ENCODE results near the gene GAPT. TPM values are rescaled to one million over a fixed set of nuclear protein-coding genes. Genes with fewer than 3 reads are reported as not detected.

GAPT gene
- total RNA-seq, 1 donor from 2014 or later, result not detected

DNA sequence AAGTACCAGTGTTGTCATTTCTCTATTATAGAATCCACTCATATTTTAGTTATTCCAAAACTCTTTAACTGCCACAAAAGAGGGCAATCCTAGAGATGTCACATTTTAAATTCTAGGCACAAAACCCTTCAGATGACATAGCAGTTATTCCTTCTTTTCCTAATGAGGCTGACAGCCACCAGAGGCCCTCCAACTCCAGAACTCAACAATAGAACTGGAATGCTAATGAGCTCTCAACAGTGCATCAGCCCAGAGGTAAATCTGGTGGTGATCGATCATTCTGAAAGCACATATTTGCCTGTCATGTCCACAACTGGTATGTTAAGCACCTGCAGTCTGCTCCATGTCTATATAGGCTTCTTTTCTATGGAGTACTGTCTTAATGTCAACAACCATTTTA lies 51.5 kb downstream of the GAPT start:
- Mint-ChIP-seq H3K4me3 (no peak overlapping the region), H3K4me1 (ENCODE audit: low read depth) (no peaks in the 10 kb centered on the region), H3K36me3 (ENCODE audit: low read depth) (no peaks in the 10 kb centered on the region), H3K27me3 (ENCODE audit: insufficient read depth) (no peaks in the 10 kb centered on the region), H3K27ac (no peak overlapping the region), H3K9me3 (peaks cover 17% of the 10 kb centered on the region)
- no peak for DNase-seq (ENCODE audit: low spot score)
- intact Hi-C loops (cut with micrococcal nuclease), result no loop called here

DNA sequence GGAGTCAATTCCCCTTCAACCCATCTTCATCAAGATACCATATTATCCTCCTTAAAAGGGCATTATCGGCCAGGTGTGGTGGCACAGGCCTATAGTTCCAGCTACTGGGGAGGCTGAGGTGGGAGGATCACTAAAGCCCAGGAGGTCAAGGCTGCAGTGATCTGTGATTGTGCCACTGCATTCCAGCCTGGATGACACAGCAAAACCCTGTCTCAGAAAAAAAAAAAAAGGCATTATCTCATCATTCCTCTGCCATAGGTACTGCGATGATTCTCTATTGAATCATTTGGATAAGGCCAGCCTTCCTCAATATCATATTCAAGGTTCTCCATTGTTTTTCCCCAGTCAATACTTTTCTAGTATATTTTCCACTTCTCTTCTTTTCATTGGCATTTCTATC lies 52.5 kb downstream of the GAPT start:
- H3K4me1 Mint-ChIP-seq (ENCODE audit: low read depth), result no peaks in the 10 kb centered on the region
- no peak overlapping the region for H3K27ac Mint-ChIP-seq
- no peak for DNase-seq (ENCODE audit: low spot score)
- intact Hi-C loops (cut with micrococcal nuclease), result no loop called here
- H3K27me3 Mint-ChIP-seq (ENCODE audit: insufficient read depth), result no peaks in the 10 kb centered on the region
- H3K36me3 Mint-ChIP-seq (ENCODE audit: low read depth), result no peaks in the 10 kb centered on the region
- no peak overlapping the region for H3K4me3 Mint-ChIP-seq
- H3K9me3 Mint-ChIP-seq, result peaks cover 15% of the 10 kb centered on the region

DNA sequence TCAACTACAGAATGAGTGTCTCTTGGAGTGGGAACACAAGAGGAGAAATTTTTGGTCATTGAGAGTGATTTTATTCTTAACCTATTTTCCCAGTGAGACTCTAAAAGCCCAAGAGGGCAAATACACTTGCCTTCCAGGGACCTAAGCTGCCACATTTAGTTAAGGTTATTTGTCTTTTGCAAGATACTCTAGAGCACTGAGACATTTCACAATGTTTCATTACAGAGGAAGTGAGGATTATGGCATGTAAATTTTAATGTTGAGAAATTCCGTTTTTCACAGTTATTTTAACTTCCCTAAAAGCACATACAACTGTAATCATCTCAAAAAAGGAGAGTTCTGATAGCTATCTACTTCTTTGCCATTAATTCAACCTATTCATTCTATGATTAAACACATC lies 53.0 kb downstream of the GAPT start:
- Mint-ChIP-seq H3K4me1 (ENCODE audit: low read depth) (no peaks in the 10 kb centered on the region), H3K27me3 (ENCODE audit: insufficient read depth) (no peaks in the 10 kb centered on the region), H3K36me3 (ENCODE audit: low read depth) (no peaks in the 10 kb centered on the region), H3K27ac (no peak overlapping the region), H3K4me3 (no peak overlapping the region), H3K9me3 (peaks cover 11% of the 10 kb centered on the region)
- intact Hi-C loops (cut with micrococcal nuclease), result no loop called here
- no peak for DNase-seq (ENCODE audit: low spot score)

DNA sequence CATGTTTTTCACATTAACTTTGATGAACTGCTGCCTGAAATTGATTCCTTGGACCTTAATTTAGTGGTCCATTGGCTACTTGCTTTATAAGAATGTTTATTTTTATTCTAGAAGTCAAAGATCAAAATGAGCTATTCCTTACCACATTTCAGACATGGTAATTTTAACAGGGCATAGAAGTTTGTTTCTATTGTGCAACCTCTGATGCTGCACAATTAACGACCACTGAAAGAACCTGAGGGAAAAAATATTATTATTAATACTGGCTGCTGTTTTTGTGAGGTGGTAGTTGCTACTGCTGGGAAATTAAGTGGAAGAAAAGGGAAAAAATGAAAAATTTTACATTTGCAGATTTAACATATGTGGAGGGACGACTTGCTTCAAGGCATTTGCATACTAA lies 53.7 kb downstream of the GAPT start:
- no peaks in the 10 kb centered on the region for H3K4me1 Mint-ChIP-seq (ENCODE audit: low read depth)
- intact Hi-C loops (cut with micrococcal nuclease), result no loop called here
- H3K27me3 Mint-ChIP-seq (ENCODE audit: insufficient read depth), result no peaks in the 10 kb centered on the region
- no peaks in the 10 kb centered on the region for H3K36me3 Mint-ChIP-seq (ENCODE audit: low read depth)
- no peak overlapping the region for H3K27ac Mint-ChIP-seq
- H3K4me3 Mint-ChIP-seq, result no peak overlapping the region
- DNase-seq (ENCODE audit: low spot score), result no peak
- peaks cover 6% of the 10 kb centered on the region for H3K9me3 Mint-ChIP-seq

DNA sequence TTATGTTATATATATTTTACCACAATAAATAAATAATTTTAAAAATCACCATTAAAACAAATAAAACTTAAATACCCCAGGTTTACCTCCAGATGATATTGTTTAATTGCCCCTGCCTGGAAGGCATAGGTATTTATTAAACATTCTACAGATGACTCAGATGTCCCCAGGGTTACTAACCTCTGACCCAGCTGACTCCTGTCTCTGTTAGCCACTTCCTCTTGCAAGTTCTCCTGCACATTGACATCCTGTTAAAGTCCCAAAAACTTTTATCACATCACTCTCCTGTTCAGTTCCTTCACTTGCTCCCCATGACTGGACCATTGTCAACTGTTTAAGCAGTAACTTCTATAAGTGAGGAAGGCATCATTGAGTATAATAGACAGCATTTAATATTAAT lies 54.7 kb downstream of the GAPT start:
- Mint-ChIP-seq H3K4me3 (no peak overlapping the region), H3K9me3 (peaks cover 4% of the 10 kb centered on the region), H3K27ac (no peak overlapping the region), H3K4me1 (ENCODE audit: low read depth) (no peaks in the 10 kb centered on the region), H3K27me3 (ENCODE audit: insufficient read depth) (no peaks in the 10 kb centered on the region), H3K36me3 (ENCODE audit: low read depth) (no peaks in the 10 kb centered on the region)
- DNase-seq (ENCODE audit: low spot score), result no peak
- intact Hi-C loops (cut with micrococcal nuclease), result no loop called here

Other genes starting within 250 kb of the GAPT start
- 37.4 and 39.1 TPM in 2 replicates for gene PLK2, start 31.3 kb upstream of the GAPT start, total RNA-seq
- gene RAB3C, start 91.6 kb downstream of the GAPT start, total RNA-seq, result not detected in 2 replicates